ENCODE results near the gene GEMIN5.
"Not testable (repeated sequence)": the region's sequence is repeated elsewhere in the genome, so short reads cannot be mapped to it uniquely, and the experiment has no call there.

Gene GEMIN5

GRCh38 chr5:154943527-154943926 is 5.5 kb upstream of the GEMIN5 start:
- no peak for DNase-seq

- DNase-seq, result peak; percentile 86
Observed at GRCh38 chr5:154940772-154941620, 3.0 kb upstream of the GEMIN5 start, which contains the start of gene MRPL22. TSS of gene MRPL22 (plus strand) at chr5:154941073. CDS start at chr5:154941111, 38 bp downstream.

- no peak for DNase-seq
Observed at GRCh38 chr5:154940375-154940771, 2.4 kb upstream of the GEMIN5 start.

GRCh38 chr5:154939387-154939786 is 1.4 kb upstream of the GEMIN5 start:
- DNase-seq, result not testable (repeated sequence)

- peak; percentile 46 for DNase-seq
Observed at GRCh38 chr5:154937186-154937717, 759 bp downstream of the GEMIN5 start.

- DNase-seq, result no peak
Observed at GRCh38 chr5:154934881-154935280, 3.1 kb downstream of the GEMIN5 start.

- no peak for DNase-seq
Observed at GRCh38 chr5:154933537-154933936, 4.5 kb downstream of the GEMIN5 start.

- no peak for DNase-seq
Observed at GRCh38 chr5:154923441-154924430, 14.3 kb downstream of the GEMIN5 start.

- DNase-seq, result no peak
Observed at GRCh38 chr5:154917757-154918156, 20.3 kb downstream of the GEMIN5 start.

GRCh38 chr5:154916874-154917273 is 21.1 kb downstream of the GEMIN5 start:
- no peak for DNase-seq

GRCh38 chr5:154905601-154906000 is 32.4 kb downstream of the GEMIN5 start:
- DNase-seq, result not testable (repeated sequence)

GRCh38 chr5:154901913-154902312 is 36.1 kb downstream of the GEMIN5 start:
- DNase-seq, result no peak

- DNase-seq, result no peak
Observed at GRCh38 chr5:154901276-154901675, 36.7 kb downstream of the GEMIN5 start.

- DNase-seq, result no peak
Observed at GRCh38 chr5:154900066-154900465, 37.9 kb downstream of the GEMIN5 start.

- no peak for DNase-seq
Observed at GRCh38 chr5:154899151-154899816, 38.7 kb downstream of the GEMIN5 start.

GRCh38 chr5:154898210-154898609 is 39.8 kb downstream of the GEMIN5 start:
- no peak for DNase-seq

GRCh38 chr5:154896562-154897165 is 41.3 kb downstream of the GEMIN5 start:
- DNase-seq, result no peak

GRCh38 chr5:154895606-154896561 is 42.1 kb downstream of the GEMIN5 start:
- no peak for DNase-seq

GRCh38 chr5:154893381-154893780 is 44.6 kb downstream of the GEMIN5 start:
- DNase-seq, result no peak

- DNase-seq, result no peak
Observed at GRCh38 chr5:154892369-154892771, 45.6 kb downstream of the GEMIN5 start.

- DNase-seq, result no peak
Observed at GRCh38 chr5:154885439-154885838, 52.6 kb downstream of the GEMIN5 start.

All from 8988T (cell line).